ENCODE data around the gene AZU1. TPM values are rescaled to one million over a fixed set of nuclear protein-coding genes. Genes with fewer than 3 reads are reported as not detected.

AZU1 gene
- polyA plus RNA-seq, 4 donors = 0.76 to 2.4 (median 1.2) TPM

DNA sequence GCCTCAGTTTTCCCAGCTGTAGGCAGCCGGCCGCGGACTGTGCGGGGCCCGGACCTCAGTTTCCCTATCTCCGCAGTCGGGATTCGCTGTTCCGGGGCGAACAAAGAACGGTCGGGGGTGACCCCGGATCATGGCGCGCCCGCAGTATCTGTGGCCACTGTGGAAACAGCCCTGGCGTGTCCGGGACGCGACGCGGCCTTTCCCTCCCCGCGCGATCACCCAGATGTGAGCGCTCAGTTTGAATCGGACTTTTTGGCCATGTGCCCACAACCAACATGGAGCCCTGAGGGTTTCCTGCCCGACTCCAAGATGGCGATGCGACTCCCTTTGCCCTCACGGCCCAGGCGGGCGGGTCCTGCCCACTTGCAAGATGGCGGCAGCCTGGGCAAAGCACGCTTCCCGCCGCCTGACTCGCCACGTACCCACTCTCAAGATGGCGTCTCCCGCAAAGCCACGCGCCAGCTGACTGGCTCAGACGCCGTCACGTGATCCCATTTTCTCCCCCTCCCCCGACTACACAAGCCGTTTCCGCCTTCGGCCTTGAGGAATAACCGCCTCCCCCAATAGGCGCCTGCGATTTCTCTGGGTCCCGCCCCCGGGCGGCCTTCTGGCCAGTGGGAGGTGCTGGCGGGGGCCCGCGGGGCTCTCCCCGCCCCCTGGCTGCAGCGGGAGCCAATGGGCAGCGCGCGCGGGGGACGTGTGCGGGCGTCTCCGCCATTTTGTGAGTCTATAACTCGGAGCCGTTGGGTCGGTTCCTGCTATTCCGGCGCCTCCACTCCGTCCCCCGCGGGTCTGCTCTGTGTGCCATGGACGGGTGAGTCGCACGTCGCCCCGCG, 30.7 kb upstream of the AZU1 start, which contains the start of gene PTBP1:
TSS of gene PTBP1 (plus strand) at position 761 of the 836 bp plus-strand sequence. CDS start at position 807, 46 bp downstream.
- peak; percentile 99 to 100 (median 99) for DNase-seq (ENCODE audit: low read depth in 4 of 4, low spot score in 3 of 4)

DNA sequence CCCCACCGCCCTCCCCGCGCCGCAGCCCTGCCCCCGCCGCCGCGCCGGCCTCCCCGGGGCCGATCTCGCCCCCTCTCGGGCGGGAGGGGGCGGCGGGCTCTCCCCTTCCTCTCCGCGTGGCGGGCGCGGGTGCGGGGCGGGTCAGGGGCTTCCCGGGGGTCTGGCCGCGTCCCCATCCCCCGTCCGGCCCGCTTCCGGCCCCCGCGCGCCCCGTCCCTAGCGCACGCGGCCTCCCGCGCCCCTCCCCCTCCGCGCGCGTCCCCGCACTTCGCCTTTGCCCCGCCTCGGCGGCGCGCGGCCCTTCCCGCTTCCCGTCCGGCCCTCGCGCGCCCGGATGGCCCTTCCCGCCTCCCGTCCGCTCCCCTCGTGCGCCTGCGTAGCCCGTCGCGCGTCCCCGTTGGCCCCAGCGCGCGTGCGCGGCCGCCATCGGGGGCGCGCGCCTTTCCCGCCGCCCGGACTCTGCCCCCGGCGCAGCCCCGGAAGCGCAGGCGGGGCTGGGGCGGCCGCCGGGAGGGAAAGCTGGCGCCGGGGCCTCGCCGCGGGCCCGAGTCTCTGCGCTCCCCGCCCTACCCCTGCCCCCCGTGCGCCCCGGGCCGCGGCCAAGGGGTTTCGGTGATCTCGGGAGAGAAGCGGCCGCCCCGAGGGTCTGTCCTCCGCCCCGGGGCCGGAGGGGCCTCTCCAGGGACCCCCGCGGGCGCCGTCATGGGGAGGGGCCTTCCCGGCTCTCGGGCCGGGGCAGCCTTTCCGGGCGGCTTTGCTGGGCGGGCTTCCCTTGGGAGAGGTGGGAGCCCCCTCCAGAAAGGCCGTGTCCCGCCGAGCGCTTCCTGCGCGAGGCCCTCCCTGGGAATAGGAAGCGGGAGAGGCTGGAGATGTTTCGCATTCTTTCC, 29.9 kb upstream of the AZU1 start:
- peak; percentile 74 to 85 (median 80) for DNase-seq (ENCODE audit: low read depth in 4 of 4, low spot score in 3 of 4)

DNA sequence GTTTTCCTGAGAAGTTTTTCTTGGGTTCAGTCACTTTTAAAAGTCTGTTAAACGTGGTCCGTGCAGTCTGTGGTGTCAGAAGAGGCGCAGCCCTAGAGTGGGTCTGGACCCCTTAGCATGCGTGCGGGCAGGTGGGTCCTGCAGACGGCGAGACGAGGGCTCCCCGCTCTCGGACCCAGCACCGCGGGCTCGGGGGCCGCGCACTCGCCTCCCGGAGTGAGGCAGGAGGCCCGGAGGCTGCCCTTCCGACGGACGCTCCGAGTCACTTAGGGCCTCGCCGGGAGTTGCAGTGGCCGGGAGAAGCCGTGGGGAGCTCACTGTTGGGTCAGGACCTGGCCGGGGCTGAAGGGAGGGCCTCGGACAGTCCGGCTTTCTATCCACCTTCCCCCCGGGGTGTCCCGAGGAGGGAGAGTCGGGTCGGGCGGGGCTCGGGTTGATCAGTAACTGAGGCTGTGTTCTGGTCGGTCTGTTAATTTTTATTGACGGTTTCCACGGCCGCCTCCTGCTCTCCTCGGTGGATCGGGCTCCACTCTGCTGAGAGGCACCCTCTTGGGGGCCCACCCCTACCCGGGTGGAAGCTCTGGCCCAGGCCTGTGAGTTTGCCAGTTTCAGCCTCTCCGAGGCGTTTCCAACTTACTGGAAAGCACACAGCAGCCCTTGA, 29.1 kb upstream of the AZU1 start:
- DNase-seq (ENCODE audit: low read depth in 4 of 4, low spot score in 3 of 4) = no peak

DNA sequence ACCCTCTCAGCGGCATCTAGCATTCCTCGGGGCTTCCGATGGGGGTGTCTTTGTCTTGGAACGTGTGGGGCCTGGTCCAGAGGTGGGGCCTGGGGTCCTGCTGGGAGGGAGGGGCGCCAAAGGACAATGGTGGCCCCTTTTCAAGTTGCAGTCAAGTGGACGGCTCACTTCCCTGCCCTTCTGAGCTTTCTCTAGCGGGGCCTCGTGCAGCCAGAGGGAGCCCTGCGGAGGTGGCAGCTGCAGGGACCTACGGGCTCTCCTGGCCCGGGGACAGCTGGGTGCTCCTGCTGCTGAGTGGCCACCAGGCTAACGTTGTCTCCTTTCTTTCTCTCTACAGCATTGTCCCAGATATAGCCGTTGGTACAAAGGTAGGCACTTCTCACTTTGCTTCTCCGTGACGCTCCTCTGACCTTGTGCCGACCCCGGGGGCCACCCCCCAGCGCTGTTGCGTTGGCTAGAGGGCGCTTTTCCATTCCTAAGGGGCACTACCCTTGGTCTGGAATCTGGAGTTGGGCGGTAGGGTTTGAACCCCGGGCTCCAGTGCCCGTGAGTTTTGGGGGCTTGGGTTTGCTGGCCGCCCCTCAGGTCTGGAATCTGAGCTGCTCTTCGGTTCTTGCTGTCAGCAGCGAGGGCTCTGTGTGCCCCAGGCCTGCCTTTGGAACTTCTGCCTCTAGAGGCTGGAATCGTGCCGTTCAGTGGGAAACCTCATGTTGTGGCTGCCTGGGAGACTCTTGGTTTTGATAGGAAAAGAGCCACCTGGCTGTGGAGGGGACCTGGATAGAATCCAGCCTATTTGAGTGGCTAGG, 28.4 kb upstream of the AZU1 start:
- DNase-seq (ENCODE audit: low read depth in 4 of 4, low spot score in 3 of 4) = no peak

DNA sequence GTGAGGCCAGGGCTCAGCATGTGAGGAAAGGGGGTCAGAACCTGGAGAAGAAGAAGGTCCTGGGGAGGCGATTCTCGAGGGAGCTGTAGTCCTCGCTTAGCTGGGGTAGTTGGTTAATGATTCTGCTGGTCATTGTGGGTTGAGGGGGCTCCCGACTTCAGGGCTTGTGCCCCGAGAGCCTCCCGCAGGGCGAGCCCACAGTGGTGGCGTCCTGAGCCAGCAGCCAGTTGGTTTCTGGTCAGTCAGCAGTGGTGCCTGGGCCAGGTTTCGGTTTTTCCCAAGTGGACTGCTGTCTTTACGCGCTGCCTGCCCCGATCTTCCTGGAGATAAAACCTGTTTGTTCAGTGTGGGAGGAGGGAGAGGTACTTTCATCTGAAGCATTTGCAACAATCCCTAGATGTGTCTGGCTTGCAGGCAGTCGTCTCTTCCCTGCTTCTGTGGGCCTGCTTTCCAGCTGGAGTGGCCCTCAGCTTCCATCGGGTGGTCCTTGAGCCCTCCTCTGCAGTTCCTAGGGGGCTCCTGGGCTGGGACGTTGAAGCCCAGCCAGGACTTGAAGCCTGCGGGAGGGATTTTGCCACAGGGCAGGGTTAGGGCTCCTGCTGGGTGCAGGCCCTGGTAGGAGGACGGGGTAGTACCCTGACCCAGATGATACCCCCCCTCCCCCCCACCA, 27.1 kb upstream of the AZU1 start:
- DNase-seq (ENCODE audit: low read depth in 4 of 4, low spot score in 3 of 4) = no peak

DNA sequence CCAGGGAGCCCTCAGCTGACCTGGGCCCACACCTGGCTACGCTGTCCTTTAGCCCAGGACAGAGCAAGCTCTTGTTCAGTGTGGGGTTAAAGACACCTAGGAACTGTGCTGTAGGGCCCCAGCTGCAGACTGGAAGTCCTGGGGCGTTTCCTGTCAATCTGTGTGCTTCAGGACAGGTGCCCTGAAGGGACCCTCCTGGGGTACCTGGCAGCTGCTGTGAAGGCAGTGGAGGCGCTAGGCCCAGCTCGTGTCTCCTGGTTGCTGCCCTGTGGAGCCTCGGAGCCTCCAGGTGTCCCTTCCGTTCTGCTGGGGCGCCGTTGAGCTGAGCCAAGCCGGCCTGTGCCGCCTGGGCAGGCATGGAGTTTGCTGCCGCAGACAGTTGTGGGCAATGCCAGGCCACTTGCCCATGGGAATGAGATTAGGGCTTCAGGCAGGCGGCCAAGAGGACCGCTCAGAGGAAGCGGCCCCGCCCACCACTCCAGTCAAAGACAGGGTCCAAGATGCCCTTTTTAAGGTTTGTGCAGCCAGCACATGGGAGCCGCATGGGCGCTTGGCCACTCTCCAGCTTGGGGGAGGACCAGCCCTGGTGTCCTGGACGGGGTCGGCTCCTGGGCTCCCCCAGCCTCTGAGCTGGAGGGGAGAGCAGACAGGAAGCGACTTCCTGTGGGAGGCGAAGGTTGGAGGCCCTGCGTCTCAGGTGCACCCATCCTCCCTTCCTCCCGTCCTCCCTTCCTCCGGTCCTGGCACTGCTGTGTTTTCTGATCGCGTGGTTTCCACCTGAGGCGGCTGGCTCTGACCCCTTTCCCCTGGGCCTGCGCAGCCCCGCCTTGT, 26.4 kb upstream of the AZU1 start:
- no peak for DNase-seq (ENCODE audit: low read depth in 4 of 4, low spot score in 3 of 4)

DNA sequence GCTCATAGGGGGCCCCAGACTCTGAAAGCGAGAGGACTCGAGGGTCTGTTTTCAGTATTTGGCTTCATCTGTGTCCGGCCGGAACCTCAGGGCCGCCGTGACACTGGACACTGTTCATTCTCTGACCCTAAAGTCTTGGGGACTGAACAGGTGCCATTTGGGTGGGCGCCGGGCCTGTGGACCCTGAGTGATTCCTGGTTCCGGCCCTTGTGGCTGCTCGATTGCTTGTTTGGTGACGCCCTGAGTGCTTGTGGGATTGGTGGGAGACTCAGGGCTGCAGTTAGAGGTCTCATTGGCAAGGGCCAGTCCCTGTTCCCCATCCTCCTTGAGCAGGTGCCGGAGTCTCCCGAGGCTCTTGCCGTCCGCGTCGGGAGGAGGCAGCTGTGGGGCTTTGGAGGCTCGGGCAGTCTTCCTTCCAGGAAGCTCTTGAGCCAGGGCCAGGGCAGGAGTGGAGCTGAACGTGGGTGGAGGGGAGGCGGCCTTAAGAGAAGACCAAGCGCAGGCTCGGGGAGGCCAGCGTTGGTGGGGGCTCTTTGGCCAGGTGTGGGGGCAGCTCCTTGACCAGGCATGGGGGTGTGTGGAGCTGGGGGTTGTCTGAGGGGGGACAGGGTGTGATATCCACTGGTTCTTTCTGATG, 25.7 kb upstream of the AZU1 start:
- no peak for DNase-seq (ENCODE audit: low read depth in 4 of 4, low spot score in 3 of 4)

DNA sequence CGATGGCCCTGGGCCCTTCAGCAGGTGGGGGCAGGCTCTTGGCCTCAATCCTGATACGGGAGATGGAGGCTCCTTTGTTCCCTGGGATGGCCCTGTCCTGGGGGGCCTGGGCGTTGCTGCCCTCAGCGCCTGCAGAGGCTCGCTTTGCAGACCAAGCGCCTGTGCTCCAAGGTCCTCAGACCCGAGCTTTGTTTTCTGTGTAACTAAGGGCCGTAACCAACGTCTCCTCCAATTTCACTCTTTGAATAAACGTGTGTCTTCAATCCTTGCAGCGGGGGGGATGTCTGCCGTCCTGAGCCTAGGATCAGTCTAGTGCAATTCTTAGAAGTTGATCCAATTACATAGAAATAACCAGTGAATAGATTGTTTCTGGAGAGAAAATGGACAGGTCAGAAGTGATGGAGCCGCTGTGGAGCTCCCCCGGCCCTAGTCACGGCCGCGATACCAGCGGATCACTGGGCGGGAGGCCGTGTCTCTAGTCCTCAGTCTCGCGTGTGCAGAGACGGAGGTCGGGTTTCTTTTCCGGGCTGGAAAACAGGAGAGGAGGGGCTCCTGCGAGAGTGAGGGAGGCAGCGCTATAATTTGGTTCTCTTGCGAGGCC, 25.0 kb upstream of the AZU1 start:
- DNase-seq (ENCODE audit: low read depth in 4 of 4, low spot score in 3 of 4) = no peak

DNA sequence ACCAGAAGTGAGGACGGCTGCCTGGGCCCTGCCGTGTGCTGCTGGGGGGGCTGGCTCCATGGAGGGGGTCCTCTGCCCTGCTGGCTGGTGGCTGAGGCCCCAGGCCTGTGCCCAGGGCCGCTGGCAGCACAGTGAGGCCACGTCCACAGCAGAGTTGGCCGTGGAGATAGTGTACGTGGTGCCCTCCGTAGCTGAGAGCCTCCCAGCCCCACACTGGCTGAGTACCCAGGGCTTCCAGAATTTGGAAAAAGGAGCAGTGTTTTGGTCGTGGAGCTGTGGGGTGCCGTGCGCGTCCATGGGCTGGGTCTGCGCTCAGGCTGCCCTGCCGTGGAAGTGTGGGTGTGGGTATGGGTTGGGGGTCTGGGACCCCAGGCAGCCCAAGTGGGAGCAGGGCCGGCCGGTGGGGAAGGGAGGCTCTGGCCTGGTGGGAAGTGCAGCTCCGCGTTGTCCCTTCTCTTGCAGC, 24.5 kb upstream of the AZU1 start:
- no peak for DNase-seq (ENCODE audit: low read depth in 4 of 4, low spot score in 3 of 4)

DNA sequence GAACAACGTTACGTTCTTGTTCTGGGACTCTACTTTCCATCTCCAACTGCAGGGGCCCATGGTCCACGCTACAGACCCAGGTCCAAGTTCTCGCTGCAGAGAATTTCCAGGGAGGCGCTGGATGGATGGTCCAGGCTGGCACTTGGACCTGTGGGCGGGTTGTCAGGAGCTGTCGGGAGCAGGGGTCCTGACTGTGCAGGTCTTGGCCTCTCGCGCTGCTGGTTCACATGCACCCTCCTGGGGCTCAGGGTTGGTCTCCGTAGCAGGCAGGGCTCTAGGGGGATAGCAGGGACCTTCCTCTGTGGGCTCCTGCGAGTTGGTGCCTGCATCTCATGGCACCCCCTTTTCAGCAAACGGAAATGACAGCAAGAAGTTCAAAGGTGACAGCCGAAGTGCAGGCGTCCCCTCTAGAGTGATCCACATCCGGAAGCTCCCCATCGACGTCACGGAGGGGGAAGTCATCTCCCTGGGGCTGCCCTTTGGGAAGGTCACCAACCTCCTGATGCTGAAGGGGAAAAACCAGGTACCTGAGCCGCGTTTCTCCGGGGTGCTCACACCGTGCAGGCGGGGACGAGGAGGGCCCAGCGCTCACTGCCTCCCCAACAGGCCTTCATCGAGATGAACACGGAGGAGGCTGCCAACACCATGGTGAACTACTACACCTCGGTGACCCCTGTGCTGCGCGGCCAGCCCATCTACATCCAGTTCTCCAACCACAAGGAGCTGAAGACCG, 23.8 kb upstream of the AZU1 start:
- DNase-seq (ENCODE audit: low read depth in 4 of 4, low spot score in 3 of 4) = no peak

DNA sequence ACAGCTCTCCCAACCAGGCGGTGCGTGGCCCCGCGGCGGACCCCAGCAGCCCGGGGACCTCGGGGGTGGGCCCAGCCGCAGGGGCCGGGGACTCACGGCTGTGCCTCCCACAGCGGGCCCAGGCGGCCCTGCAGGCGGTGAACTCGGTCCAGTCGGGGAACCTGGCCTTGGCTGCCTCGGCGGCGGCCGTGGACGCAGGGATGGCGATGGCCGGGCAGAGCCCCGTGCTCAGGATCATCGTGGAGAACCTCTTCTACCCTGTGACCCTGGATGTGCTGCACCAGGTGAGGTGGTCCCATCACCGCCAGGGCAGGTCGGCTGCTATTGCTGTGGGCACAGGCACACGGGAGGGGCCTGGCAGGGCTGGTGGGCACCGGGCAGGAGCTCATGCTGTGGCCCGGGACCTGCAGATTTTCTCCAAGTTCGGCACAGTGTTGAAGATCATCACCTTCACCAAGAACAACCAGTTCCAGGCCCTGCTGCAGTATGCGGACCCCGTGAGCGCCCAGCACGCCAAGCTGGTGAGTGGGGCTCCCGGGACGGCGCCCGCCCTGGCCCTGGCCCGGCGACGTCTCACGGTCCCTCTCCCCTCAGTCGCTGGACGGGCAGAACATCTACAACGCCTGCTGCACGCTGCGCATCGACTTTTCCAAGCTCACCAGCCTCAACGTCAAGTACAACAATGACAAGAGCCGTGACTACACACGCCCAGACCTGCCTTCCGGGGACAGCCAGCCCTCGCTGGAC, 23.0 kb upstream of the AZU1 start:
- DNase-seq (ENCODE audit: low read depth in 4 of 4, low spot score in 3 of 4) = no peak

DNA sequence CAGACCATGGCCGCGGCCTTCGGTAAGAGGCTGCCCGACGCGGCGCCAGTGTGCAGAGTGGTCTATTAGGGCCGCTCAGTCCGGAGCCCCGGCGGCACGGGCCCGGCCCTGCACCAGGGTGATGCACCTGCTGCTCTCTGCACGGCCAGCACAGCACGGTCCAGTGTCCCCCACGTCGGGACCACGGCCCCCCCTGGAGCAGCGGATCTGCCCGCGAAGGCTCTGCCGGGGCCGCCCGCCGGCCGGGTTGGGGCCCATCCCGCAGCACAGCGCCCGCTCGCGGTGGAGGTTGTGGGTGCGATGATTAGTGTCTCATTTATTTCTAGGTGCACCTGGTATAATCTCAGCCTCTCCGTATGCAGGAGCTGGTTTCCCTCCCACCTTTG, 22.5 kb upstream of the AZU1 start:
- DNase-seq (ENCODE audit: low read depth in 4 of 4, low spot score in 3 of 4) = no peak

DNA sequence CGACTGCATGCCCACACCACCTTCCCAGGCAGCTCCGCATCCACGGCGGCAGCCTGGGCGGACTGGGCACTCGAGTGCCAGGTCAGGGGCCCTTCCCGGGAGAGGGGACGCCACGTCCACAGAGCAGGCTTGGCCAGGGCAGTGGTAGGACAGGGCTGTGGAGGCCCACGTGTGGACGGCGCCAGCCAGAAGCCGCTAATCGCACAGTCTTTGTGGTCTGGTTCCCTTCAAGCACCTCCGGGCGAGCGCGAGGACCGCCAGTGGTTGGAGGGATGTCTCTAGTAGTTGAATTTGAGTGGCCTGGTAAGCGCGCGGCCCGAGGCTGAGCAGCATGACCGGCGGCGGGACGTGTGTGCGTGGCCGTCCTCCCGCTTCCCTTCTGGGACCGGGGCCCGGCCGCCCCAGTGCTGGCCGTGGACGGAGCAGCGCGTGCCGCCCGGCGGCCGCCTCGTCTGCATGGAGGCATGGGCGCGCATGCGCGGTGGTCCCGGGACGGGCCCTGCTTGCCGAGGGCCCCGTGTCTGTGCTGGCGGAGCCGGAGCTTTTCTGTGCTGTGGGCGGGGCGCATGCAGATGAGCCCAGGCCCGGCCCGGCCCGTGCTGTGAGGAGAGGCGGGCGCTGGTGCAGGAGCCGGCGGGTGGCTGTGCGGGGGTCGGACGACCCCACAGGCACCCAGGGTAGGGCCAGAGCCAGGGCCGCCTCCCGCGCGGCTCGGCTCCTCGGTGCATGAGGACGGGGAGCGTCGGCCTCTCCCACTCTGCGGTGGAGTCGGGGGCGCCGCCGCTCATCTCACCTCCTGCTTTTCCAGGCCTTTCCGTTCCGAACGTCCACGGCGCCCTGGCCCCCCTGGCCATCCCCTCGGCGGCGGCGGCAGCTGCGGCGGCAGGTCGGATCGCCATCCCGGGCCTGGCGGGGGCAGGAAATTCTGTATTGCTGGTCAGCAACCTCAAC, 21.8 kb upstream of the AZU1 start:
- DNase-seq (ENCODE audit: low read depth in 4 of 4, low spot score in 3 of 4) = no peak

DNA sequence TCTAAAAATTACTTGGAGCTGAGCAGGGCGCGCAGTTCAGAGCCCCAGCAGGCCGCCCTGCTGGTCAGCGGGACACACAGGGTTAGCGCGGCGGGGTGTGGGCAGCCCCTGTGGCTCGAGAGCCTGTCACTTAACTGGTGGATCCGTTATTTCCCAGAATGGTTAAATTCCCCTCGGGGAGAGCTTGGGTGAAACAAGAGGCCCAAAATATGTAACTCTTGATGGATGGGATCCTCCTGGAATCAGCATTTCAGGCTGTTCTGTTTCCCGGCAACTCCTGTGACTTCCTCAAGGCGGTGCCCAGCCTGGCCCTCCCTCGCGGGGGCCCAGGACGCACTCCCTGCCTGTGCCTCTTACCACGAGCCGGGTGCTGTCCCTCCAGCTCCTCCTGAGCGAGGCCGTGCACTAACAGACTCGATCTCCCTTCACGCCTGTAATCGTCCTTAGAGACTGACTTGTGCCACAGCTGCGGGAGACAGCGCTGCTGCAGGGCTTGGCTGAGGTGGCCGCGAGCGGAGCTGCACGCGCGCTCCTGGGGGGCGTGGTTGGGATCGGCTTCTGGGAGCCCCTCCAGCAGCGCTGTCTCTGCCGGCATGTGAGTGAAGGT, 20.7 kb upstream of the AZU1 start:
- no peak for DNase-seq (ENCODE audit: low read depth in 4 of 4, low spot score in 3 of 4)
